Measurements from ENCODE around the gene SORCS2. TPM values are rescaled to one million over a fixed set of nuclear protein-coding genes. Genes with fewer than 3 reads are reported as not detected.

Gene SORCS2
- total RNA-seq, 2 experiments from 2014 or later, result 0.03 TPM; not detected in 1

DNA sequence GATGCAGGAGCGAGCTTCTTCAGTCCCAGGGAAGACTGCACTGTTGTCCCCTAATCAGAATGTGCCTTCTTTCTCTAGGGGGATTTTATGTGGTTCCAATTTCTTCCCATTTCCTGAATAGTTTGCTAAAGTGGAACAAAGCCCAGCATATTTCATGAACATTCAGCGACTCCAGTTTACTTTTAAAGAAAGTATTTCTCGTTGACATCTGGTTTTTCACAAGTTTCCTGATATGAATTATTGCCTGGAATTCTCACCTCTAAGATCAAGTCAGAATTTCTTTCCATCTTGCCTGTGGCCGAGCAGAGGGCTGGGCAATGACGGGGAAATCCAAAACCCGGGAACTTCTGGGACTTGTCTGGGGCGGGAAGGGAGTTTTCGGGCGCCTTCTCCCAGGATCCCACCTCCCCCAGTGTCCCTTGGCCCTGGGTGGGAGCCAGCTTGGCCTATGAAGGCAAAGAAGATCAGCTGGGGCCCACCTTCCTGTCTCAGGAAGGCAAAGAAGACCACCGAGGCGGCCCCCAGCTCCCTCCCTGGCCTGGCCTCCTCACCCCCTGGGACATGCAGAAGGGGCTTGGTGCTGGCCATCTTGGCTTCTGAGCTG lies 15.4 kb downstream of the SORCS2 start:
- no TSS peak for BruUV-seq (replicated peaks)
- no peak for TF ChIP-seq EZH2phosphoT487 (IDR thresholded peaks at IDR 0.05; ENCODE audit: borderline replicate concordance, low read depth, low read length)
- TF ChIP-seq, protein P1, sequence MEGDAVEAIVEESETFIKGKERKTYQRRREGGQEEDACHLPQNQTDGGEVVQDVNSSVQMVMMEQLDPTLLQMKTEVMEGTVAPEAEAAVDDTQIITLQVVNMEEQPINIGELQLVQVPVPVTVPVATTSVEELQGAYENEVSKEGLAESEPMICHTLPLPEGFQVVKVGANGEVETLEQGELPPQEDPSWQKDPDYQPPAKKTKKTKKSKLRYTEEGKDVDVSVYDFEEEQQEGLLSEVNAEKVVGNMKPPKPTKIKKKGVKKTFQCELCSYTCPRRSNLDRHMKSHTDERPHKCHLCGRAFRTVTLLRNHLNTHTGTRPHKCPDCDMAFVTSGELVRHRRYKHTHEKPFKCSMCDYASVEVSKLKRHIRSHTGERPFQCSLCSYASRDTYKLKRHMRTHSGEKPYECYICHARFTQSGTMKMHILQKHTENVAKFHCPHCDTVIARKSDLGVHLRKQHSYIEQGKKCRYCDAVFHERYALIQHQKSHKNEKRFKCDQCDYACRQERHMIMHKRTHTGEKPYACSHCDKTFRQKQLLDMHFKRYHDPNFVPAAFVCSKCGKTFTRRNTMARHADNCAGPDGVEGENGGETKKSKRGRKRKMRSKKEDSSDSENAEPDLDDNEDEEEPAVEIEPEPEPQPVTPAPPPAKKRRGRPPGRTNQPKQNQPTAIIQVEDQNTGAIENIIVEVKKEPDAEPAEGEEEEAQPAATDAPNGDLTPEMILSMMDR (conservative IDR thresholded peaks at IDR 0.05; ENCODE audit: low read length), result no peak
- H3K36me3 ChIP-seq (ENCODE audit: insufficient read depth, low read length), result no peaks in the 10 kb centered on the region
- H3K4me3 ChIP-seq (ENCODE audit: low read depth, low read length, poor library complexity, severe bottlenecking), result no peak overlapping the region
- H3K9me2 ChIP-seq (ENCODE audit: insufficient read depth, low read length), result no peaks in the 10 kb centered on the region
- ChIA-PET POLR2A (no interaction called here), CTCF (ENCODE audit: unreplicated experiment) (no interaction called here)
- no peaks in the 10 kb centered on the region for H3K9me3 ChIP-seq (ENCODE audit: low read length)
- no peak for DNase-seq (ENCODE audit: low spot score)
- intact Hi-C loops (cut with micrococcal nuclease; ENCODE audit: unreplicated experiment), result no loop called here
- H3K4me2 ChIP-seq (ENCODE audit: low read length), result no peak overlapping the region
- no peak overlapping the region for H2AFZ ChIP-seq (ENCODE audit: low read length)
- H3K27ac ChIP-seq (ENCODE audit: low read depth, low read length, poor library complexity, severe bottlenecking), result no peak overlapping the region
- H3K4me1 ChIP-seq (ENCODE audit: insufficient read depth, low read length, poor library complexity, severe bottlenecking), result no peaks in the 10 kb centered on the region
- H3K79me2 ChIP-seq (ENCODE audit: insufficient read depth, low read depth, low read length), result no peaks in the 10 kb centered on the region
- no peaks in the 10 kb centered on the region for H4K20me1 ChIP-seq (ENCODE audit: insufficient read depth, low read length)

DNA sequence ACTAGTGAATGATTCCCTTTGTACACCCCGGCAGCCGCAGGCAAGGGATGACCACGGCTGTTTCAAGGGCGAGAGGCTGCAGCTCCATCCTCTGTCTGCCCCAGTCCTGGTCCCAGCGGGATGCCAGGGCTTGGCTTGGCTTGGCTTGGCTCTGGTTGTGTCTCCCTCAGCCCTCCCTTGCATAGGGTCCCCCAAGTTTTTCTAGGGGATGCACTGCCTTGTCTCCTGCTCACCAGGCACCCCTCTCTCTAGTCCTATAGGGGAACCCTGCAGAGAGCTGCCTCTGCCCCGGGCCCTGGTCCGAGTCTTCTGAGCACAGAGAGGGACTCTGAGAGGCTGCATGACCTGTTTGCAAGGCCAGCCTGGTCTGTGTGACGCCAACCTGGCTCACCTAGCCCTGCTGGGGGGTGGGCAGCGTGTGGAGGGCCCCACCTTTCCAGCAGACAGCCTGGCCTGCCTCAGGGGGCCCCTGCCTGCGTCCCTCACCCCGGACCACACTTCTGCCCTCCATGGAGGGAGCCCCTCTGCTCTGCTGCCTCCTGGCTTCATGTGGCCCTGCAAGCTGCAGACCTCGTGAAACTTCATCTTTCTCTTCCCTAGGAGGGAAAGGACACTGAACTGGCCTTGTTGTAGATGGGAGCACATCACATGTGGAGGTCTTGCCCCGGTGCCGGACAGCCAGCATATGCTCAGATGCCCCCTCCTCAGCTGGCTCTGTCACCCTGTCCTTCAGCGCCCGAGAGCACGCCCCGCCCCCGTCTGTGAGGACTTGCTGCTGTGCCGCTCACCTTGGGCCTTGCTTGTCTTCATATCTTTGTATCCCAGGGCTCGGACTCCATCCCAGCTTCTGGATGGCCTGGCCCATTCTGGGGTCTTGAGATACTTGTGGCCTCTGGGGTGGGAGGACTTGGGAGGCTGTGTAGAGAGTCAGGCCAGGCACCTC lies 16.4 kb downstream of the SORCS2 start:
- TF ChIP-seq, protein P1 (conservative IDR thresholded peaks at IDR 0.05; ENCODE audit: low read length), result no peak
- no peak for TF ChIP-seq EZH2phosphoT487 (IDR thresholded peaks at IDR 0.05; ENCODE audit: borderline replicate concordance, low read depth, low read length)
- no peak for DNase-seq (ENCODE audit: low spot score)
- H3K9me2 ChIP-seq (ENCODE audit: insufficient read depth, low read length), result no peaks in the 10 kb centered on the region
- BruUV-seq (replicated peaks), result no TSS peak
- CTCF ChIA-PET (ENCODE audit: unreplicated experiment), result no interaction called here
- H3K27ac ChIP-seq (ENCODE audit: low read depth, low read length, poor library complexity, severe bottlenecking), result no peak overlapping the region
- H3K4me3 ChIP-seq (ENCODE audit: low read depth, low read length, poor library complexity, severe bottlenecking), result no peak overlapping the region
- H2AFZ ChIP-seq (ENCODE audit: low read length), result no peak overlapping the region
- no peaks in the 10 kb centered on the region for H3K4me1 ChIP-seq (ENCODE audit: insufficient read depth, low read length, poor library complexity, severe bottlenecking)
- no peaks in the 10 kb centered on the region for H3K9me3 ChIP-seq (ENCODE audit: low read length)
- no peak overlapping the region for H3K4me2 ChIP-seq (ENCODE audit: low read length)
- no peaks in the 10 kb centered on the region for H3K79me2 ChIP-seq (ENCODE audit: insufficient read depth, low read depth, low read length)
- intact Hi-C loops (cut with micrococcal nuclease; ENCODE audit: unreplicated experiment), result no loop called here
- H4K20me1 ChIP-seq (ENCODE audit: insufficient read depth, low read length), result no peaks in the 10 kb centered on the region
- no peaks in the 10 kb centered on the region for H3K36me3 ChIP-seq (ENCODE audit: insufficient read depth, low read length)
- POLR2A ChIA-PET, result no interaction called here

DNA sequence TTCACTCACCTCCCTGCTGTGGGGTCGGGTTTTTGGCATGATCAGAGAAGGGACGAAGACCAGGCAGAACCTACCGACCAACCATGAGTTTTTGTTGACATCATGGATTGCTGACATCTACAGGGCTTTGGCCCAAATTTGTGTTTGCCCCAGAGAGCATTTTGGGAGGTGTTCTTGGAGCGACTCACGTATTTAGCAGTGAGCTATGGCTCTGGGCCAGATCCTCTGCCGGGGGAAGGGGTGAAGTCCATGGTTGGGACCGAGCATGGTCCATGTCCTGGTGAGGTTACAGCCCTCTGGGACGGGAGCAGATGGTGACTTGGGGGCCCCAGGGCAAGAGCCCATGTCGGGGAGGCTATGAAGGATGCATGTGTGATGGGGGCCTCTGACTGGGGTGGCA lies 17.4 kb downstream of the SORCS2 start:
- Histone ChIP-seq H3K4me3 (ENCODE audit: low read depth, low read length, poor library complexity, severe bottlenecking) (no peak overlapping the region), H3K27ac (ENCODE audit: low read depth, low read length, poor library complexity, severe bottlenecking) (no peak overlapping the region), H3K9me3 (ENCODE audit: low read length) (no peaks in the 10 kb centered on the region), H2AFZ (ENCODE audit: low read length) (no peak overlapping the region), H3K4me2 (ENCODE audit: low read length) (no peak overlapping the region), H3K79me2 (ENCODE audit: insufficient read depth, low read depth, low read length) (no peaks in the 10 kb centered on the region), H4K20me1 (ENCODE audit: insufficient read depth, low read length) (no peaks in the 10 kb centered on the region), H3K4me1 (ENCODE audit: insufficient read depth, low read length, poor library complexity, severe bottlenecking) (no peaks in the 10 kb centered on the region), H3K36me3 (ENCODE audit: insufficient read depth, low read length) (no peaks in the 10 kb centered on the region), H3K9me2 (ENCODE audit: insufficient read depth, low read length) (no peaks in the 10 kb centered on the region)
- POLR2A ChIA-PET, result no interaction called here
- intact Hi-C loops (cut with micrococcal nuclease; ENCODE audit: unreplicated experiment), result no loop called here
- CTCF ChIA-PET (ENCODE audit: unreplicated experiment), result no interaction called here
- no TSS peak for BruUV-seq (replicated peaks)
- DNase-seq (ENCODE audit: low spot score), result no peak
- TF ChIP-seq EZH2phosphoT487 (IDR thresholded peaks at IDR 0.05; ENCODE audit: borderline replicate concordance, low read depth, low read length), result no peak
- TF ChIP-seq, protein P1 (conservative IDR thresholded peaks at IDR 0.05; ENCODE audit: low read length), result no peak

All from OCI-LY7 (cell line).